GM18907 (cell line): ENCODE measurements around the gene FARS2.

Source experiments
- ATAC-seq: cut with Tn5 transposase; IDR thresholded peaks from one replicate; pipeline ENCODE4 v1.9.1; 2021; ENCODE audit warnings: mild to moderate bottlenecking, moderate library complexity; ENCODE audit not compliant: unreplicated experiment

Gene FARS2

DNA sequence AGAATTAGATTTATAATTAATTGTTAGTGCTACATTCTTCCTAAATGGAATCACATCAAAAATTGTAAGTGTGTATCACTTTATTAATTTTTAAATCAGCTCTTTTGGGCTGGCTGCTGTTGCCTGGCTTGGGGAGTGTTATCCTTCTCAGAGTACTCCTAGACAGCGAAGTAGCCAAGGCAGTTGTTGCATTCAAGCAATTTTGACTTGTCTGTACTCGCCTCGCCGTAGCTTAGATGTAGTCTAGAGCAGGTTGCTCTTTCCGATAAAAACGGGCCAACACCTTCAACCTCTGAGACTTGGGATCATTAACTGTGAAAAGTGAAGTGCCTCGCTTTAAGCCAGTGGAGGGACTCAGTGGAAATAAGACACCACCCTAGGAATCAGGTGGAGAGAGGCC lies 151.3 kb downstream of the FARS2 start:
- no peak for ATAC-seq

DNA sequence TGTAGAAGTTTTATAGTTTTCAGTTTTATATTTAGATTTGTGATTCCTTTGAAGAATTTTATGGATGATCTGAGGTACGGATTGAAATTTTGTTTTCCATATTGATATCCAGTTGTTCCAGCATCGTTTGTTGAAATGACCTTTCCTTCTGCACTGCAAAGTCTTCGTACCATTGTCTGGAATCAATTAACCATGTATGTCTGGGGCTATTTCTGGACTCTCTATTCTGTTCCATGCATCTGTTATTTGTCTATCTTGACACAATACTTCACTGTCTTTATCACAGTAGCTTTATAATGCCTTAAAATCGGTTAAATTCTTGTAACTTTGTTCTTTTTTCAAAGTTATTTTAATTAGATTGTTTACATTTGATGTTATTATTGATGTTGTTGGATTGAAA lies 154.9 kb downstream of the FARS2 start:
- no peak for ATAC-seq

DNA sequence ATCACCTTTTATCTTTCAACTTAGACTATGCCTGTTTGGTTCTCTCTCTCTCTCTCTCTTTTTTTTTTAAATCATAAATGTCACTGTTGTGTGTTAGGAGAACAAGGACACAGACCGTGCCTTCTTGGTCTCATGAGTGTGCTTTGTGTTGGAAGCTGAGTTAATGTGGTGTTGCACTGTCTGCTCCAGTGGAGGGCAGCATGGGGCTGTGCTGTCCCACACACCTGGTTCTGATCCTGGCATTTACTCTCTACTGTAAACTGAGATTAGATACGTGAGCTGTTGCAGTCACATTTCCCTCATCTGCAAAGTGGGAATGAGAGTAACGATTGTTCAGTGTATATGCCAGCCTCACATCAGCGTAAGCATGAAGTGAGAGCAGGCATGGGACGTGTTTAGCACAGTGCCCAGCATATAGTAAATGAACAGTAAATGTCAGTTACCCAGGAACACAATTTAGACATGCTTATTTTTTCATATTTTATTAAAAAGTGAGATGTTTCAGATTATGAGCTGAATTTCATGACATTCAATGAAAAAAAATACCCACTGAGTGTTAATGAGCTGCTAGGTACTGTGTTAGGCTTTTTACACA lies 161.1 kb downstream of the FARS2 start:
- ATAC-seq = no peak

DNA sequence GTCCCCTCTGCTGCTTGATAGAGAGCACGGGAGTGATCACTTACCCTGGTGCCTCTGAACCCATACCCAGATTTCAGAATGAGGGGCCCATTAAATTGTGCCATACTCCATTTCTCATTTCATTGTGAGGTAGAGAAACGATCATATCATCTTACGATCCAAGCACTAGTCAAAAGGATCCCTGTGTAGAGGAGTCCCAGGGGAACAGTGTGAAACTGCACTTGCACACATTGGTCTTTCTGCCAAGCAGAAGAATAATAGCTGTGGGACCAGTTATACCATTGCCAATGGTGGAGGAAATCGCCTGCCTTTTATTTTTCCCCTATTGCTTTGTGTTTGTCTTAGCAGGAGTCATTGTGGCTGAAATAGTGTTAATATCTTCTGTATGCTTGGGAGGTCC lies 161.9 kb downstream of the FARS2 start:
- no peak for ATAC-seq

DNA sequence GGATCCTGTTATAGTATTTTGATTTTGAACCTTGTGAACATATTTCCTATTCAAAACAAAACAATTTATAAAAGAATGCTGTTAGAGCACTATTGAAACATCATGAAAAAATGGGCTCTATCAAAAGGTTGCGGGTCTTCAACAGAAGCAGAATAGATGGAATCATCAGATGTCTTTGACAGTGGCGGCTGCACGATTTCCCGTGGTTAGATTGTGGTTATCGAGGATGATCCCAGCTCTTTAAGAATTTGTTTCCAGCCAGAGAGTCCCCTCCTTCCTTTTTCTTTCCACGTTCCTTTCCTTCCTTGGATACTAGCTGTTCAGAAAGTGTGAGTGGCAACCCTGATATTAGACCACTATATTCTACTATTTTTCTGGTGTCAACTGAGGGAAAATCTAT lies 163.4 kb downstream of the FARS2 start:
- no peak for ATAC-seq

DNA sequence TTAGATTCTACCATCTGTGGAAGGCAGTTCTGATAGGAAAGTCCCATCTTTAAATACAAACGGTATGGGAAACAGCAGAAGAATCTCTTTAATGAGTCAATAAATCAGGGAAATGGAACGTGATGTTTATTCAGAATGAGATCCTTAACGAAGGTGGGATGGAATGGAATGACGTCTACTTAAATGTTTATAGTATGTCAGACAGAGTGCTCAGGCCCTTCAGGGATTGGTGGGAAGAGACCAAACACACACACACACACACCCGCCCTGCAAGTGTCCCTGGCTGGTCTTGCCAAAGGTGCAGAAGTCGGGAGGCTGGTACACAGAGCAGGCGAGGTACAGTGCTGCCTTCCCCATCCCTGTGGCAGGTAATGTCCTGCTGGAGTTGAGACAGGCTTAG lies 164.0 kb downstream of the FARS2 start:
- no peak for ATAC-seq

DNA sequence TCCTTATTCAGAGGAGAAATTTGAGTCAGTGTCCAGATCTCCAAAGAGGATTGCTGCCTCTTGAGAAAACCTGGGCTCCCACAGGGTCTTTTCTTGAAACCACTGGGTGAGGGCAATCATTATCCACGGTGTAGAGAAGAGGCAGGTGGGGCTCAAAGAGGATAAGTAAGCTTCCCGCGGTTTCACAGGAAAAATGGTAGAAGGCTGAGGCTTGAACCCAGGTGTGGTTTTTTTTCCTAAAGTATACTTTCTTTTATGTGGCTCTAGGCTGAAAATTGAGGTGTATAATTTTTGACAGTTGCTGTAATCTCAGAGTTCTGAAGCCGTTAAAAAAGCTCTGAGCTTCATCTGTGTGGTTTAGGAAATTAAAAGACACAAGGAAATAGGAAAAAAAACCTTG lies 164.5 kb downstream of the FARS2 start:
- no peak for ATAC-seq

DNA sequence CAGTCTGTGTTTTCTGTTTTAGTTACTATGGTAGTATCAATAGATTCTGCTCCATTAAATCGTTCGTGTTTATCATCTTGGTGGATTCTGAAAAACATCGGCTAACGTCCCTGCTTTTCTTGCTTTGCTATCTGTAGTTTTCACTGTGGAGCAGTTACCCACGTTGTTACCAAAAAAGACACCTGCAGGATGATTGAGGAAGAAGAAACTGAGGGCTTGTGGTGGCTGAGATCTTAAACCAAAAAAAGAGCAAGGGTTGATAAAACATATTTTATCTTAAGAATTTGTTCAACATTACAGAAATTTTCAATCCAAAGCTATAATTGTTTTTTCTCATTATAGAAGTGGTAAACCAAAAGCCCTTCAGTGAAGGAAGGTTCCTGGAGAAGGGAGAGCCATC lies 166.3 kb downstream of the FARS2 start:
- ATAC-seq = no peak

DNA sequence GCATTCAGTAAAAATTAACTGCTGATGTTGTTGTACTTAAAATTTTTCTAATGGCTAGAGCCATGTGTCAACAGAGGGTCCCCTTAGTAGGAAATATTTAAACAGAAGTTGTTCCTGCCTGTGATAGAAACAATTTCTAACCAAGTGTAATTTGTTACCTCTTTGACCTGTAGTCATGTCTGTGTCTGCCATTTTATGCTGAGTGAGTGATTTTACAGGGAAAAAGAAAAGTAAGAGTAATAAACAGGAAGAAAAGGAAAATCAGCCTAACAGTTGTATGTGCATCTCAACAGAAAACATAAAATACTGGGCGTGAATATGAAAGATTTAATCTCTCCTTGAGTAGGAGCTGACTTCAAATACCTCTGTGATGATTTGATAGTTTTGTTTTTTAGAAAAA lies 172.0 kb downstream of the FARS2 start:
- ATAC-seq = no peak

DNA sequence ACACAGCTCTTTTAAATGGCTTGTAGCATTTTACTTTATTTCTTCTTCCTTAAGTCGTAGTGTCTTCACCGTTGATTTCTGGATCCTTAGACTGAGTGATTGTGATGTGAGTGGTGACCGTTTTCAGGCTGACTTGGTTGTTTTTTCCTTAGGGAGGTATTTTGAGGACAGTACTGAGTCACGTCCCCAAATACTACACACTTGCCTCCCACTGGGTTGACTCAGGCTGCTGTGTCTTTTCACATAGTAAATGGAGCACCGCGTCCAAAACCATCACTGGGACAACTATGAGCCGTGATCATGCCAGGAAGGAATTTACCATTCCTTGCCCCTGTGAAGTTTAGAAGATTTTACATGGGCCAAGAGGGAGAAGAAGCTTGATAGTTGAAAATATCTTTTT lies 174.1 kb downstream of the FARS2 start:
- no peak for ATAC-seq

DNA sequence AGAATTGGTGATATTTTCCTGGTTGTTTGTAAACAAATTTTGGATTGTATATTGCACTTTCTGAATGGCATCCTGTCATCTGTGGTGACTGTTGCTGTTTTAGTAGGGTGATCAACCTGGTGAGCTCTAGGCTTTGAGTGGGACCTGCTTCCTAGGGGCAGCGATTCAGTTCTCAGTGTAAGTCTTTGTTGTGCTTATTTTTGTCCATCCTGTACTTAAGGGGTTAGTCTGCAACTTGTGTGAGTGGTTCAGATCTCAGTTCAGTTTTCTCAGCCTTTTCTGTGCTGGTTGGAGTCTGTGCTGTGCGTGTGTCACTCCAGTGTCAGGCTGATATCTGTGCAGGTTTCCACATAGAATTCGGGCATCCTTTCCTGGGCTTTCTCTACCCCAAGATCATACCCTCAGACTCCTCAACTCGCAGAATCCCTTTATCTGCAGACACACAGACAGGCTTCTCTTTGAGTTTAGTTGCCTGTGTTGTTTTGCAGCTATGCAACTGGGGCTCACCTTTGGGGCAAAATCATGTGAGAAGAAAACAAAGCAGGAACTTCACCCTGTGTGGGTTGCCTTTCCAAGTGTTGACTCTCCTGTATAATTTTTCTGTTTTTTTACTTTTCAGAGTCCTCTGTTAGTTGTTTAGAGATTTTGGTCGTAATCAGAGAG lies 177.7 kb downstream of the FARS2 start:
- no peak for ATAC-seq

DNA sequence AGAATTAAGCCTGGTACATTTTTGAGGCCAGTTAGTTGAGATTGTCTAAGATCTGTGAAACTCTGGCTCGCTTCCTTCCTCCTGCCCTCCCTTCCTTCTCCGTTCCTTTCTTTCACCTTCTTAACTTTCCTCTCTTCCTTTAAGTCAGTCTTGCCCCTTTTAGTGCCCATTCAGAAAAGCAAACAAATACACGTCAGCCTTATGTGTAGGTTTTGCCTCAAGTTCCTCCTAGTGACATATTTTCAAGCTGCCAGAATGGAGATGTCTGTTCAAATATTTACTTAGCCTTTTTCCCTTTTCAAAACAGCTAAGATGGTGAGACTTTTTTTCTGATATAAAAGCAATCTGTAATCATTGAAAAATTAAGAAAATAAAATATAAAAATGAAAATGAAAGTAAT lies 178.4 kb downstream of the FARS2 start:
- ATAC-seq = no peak

DNA sequence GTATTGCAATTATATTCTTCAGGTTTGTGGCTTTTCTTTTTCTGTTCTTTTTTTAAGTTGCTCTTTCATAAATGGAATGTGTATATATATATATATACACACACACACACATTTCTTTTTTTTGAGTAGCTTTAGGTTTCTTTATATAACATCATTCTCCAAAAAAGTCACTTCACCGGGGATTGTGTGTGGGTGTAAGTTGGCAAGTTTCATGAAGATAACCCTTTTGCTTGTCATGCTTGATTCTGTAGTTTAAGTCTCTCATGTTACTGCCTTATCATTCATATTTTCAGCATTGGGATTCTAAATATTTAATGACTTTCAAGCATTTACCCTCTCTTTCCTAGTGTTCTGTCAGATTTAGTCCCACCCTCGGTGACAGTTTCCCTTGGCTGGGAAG lies 181.0 kb downstream of the FARS2 start:
- no peak for ATAC-seq

DNA sequence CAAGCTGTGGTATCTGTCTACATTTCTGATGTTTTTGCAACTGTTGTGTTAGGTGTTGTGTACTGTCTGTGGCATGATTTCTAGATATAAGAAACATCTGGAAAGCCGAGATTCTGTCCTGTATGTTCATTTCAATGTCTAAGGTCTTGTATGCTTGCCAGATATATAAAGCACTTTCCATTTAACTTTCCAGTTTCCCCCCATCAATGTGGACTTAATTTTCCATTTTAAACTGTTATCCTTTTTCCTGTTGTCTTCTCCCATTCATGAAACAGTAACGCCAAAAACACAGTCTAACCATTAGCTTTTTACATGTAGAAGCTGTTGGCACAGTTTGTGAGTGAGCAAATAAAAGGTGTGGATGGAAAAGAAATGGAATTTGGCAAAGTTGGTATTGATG lies 181.6 kb downstream of the FARS2 start:
- ATAC-seq = no peak

DNA sequence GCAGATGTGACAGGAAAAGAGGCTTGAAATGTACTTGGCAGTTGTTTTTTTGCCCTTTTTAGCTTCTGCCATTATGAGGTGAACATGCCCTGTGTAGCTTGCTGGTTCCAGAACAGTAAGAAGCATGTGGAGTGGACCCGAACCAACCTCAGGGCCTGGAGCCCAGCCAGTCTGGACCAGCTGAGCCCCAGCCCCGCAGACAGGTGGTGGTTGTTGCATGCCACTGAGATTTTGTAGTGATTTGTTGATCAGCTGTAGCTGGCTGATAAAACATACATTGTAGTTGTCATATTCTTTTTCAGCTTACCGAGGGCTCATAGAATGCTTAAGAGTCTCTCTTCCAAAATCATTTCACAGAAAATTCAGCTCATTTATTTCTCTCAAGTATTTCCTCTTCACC lies 182.2 kb downstream of the FARS2 start:
- no peak for ATAC-seq

DNA sequence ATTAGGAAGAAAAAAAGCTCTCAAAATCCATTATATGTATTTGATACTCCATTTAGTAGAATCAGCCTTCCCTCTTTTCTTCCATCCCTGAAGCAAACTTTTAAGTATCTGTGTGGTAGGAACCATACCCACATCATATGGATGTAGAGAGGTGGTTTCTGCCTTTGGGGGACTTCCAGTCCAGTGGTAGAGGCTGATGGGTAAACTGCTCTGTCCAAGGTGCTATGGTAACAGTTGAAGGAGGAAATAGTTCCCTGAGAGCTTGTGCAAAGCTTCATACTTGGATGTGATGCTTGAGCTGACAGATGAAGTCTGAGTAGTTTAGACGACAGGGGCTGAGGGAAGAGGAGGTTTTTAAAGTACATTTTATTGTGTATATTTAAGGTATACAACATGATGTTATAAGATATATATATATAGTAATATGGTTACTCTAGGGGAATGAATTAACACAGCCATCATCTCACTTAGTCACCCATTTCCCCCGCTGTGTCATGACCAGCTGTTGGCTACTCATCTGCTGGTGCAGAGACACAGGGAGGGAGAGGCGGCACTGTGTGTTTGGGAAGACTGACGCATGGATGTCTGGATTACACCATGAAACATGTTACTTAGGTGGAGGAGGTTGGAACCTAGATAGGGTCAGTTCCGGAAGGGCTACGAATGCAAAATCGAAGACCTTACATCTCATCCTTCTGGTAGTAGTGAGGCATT lies 185.2 kb downstream of the FARS2 start:
- ATAC-seq = no peak

DNA sequence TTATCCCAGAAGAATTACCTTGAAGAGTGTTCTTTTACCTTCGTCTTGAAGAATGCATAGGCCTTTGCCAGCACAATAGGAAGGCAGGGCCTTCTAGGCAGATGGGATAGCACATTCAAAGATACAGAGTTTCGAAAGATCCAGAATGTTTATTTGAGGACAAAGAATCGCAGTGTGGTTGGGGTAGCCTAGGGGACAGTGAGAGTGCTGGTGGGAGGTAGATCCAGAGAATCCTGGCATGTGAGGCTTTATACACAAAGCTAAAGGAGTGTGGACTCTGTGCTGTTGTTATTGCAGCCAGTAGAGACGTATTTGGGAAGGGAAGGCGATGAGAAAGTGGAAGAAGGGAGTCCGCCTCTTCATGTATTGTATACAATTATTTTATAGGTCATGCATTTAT lies 186.6 kb downstream of the FARS2 start:
- ATAC-seq = no peak

DNA sequence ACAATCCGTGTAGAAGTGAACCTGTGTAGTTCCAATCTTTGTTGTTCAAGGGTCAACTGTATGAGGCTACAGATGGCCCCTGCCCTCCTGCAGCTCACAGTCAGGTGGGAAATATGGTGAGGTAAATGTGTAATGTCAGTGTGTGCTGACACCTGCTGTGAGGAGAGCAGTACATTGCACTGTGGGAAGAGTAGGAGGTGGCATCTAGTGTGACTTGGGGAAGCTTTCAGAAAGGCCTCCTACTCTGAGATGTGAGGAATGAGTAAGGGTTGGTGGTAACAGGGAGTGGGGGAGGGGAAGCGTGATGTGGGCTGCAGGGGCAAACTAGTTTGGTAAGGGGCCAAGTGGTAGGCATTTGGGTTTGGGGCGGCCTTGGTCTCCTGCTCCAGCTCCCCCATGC lies 188.8 kb downstream of the FARS2 start:
- ATAC-seq = no peak

DNA sequence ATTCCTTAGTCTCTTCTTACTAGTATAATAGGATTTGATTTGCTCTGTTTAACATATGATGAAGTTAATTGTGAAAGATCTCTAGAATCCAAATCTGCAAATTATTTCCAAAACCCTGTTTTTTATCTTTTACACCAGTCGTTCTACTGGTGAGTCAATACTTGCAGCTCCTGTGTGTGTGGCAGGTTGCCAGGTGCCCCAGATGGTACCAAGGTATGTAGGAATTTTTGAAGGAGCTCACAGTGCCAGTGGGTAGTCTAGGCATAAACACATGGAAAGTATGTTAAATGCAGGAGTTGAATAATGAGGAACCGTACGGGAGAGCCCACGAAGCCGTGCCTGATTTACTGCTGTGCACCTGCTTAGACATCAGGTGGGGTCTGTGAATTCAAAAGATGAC lies 192.2 kb downstream of the FARS2 start:
- ATAC-seq = no peak

DNA sequence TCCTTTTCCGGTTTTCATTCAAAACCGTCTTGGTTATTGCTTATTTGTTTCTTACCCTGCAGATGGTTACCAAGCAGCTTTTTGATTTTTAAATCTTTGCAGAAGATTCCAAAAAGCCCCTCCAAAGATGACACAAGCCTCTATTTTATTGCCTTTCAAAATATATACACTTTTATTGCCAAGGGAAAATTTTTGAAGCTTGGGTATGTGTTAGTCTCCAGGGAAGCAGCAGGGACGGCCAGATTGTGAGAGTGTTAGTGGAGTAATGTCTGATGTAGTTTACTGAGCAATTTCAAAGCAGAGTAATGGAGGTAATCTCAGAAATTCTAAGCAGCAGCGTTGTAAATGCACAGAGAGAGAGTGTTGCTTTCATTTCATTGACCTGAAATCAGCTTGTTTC lies 193.8 kb downstream of the FARS2 start:
- ATAC-seq = no peak

DNA sequence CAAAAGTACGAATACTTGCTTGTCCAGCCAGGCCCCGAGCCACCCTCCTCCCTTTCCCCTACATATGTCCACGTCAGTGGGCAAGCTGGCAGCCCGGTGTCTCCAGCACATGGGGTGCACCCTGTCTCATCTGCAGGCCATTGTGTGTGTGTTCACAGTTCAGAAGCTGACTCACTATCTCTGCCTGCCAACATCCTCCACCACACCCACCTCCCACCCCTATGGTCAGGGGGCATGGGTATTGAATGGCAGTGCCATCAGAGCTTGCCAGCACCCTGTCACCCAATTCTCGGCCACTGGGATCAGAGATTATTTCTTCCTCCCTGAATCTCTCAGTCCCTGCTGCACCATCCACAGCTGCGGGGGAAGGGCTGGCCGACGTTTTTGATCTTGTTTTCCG lies 195.7 kb downstream of the FARS2 start:
- ATAC-seq = no peak

DNA sequence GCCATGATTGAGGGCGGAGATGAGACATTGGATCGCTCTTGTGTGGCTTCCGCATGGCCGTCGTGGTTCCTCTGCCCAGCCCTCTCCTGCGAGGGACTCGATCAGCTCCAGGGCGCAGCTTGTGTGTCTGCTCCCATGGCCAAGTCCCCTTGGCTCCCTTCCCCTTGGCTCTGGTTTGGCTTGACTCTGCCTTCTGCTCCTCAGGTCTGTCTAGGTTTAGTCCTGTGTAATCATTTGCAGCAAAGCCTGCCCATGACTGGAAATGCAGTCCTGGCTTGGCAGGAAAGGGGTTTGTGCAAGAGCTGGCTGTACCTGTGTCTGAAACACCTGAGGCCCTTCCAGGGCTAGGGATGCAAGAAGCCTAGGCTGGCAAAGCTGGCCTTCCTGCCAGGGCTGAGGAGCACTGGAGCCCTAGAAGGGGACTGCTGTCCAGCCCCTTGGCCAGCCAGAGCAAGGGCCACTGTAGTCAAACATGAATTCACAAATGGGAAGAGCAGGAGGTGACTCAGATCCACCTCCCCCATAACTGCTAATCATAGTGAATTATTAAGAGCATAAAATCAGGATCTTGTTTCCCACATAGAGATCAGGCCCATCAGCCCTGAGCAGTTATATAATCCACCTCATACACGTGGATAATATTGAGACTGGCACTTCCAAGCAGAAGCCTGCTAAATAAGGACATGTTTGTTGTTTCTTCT lies 196.8 kb downstream of the FARS2 start:
- no peak for ATAC-seq
